Stimulated activated CD4-positive, alpha-beta T cell treated with anti-CD3 and anti-CD28 coated beads, Interleukin-4, amount 100 ng/mL, for 4 hours (primary cell): ENCODE data around the gene OSTM1.

Experiments used
- DNase-seq, 2 experiments: peaks; one replicate each; pipeline ENCODE4 v3.0.0-alpha.2; 2020

OSTM1 gene, protein sequence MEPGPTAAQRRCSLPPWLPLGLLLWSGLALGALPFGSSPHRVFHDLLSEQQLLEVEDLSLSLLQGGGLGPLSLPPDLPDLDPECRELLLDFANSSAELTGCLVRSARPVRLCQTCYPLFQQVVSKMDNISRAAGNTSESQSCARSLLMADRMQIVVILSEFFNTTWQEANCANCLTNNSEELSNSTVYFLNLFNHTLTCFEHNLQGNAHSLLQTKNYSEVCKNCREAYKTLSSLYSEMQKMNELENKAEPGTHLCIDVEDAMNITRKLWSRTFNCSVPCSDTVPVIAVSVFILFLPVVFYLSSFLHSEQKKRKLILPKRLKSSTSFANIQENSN

DNA sequence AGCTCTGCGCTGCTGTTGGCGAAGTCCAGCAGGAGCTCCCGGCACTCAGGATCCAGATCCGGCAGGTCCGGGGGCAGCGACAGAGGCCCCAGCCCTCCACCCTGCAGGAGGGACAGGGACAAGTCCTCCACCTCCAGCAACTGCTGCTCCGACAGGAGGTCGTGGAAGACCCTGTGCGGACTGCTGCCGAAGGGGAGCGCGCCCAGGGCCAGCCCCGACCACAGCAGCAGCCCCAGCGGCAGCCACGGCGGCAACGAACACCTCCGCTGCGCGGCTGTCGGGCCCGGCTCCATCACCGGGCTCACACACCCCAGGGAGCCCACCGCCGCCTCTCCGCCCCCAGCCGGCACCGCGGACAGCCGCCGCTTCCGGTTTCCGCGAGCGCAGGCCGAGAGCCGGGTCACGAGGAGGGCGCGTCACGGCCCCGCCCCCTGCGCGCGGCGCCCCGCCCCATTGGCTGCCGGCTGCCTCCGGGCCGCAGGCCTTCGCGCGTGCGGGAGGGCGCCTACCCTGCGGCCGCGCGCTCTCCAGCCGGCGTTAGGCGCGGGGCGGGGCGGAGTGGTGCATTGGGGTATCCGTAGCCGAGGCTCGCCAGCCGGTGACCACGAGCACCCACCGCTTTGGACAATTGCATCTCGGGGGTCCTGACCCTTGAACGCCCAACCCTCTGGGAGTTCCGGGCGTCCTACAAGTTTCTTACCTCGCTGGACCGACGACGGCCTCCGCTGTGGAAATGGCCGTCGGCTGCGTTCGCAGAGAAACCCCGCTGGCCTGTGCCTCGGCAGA is at the start of gene OSTM1:
OSTM1 (minus strand) TSS at position 383 of the 786 bp plus-strand sequence; CDS start at position 293, 90 bp downstream.
- DNase-seq: peak; percentile 89 to 96

DNA sequence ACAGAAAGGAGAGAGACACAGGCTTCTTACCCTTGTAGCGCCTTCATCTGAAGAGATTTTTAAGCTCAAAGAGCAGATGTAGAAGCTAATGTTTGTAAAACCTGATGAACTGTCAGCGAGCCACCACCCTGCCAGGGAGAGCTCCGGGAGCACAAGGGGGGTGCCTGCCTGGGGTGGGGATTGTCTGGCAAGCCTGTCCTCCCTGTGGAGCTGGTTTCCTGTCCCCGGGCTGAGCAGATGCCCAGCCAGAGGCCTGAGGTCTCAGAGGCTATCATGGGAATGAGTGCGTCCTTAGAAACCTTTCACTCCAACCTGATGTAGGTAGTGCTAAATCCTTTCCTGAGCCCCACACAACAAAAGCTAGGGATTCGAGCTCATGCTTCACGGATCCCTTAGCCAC is 49.4 kb upstream of the OSTM1 start:
- DNase-seq: no peak

GRCh38 chr6:108123481-108123929 is 49.0 kb upstream of the OSTM1 start:
- no peak for DNase-seq

DNA sequence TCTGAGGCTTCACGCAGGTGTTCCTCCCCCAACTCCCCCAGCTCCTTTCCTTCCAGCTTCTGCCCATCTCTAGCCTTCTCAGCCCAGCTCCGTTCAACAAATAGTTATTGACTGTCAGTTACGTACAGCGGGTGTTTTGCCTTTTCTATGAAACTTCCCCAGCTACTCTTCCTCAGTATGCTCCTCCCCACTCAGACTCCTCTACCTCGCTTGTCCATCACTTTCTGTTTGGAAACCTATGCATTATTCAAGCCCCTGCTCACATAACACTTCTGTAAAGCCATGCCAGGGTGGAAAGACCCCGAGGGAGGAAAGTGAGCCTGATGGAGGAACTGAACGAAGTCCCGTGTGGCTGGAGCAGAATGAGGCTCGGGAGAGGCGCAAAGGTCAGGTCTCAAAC is 47.1 kb upstream of the OSTM1 start:
- no peak for DNase-seq

DNA sequence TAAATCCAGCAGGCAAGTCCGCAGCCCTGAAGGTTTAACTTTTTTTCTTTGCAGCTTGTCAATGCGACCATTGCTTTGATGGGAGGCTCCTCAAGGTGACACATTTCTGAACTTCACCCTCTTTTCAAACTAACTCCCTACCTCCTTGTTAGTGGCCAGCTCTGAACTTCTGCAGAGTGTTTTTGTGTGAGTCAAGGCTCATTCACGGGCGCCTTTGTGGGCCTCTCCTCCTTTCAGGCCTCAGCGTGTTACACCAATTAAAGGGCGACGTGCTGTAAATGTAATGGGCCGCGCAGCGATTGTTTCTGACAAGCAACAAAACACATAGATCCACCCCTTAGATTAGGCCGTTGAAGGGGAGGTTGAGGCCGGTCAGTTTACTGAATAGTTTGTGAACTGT is 45.8 kb upstream of the OSTM1 start:
- no peak for DNase-seq

DNA sequence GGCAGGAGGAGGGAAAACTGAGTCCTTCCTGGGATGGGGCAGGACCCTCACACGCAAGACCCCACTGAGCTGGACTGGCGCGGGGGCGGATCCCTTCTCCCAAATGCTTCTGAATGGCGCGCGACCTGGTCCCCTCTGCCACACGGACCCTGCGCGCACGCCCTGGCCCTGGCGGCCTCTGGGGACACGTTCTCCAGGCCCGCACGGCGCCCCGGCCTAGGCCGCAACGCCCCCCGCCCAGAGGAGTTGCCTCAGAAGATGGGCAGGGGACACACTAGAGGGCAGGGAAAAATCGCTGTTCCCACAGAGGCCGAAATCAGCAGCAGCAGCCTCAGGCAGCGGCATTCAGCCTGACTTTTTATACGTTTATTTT is 45.2 kb upstream of the OSTM1 start:
- no peak for DNase-seq

GRCh38 chr6:108118810-108119768 is 44.5 kb upstream of the OSTM1 start:
- no peak for DNase-seq

DNA sequence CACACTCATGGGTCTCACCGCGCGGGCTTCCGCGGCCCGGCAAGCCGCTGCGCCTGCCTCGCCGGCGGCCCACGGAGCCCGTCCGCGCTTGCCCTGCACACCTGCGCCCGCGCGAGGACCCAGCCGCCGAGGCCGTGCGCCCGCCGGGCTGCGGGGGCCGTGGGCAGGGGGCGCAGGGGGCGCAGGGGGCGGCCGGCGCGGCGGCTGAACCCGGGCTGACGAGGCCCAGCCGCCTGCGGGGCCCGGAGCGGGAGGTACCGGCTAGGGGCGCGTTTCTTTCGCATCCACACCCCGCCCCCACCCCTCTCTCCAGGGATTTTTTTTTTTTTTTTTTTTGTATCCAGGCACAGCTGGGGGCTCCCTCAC is 43.8 kb upstream of the OSTM1 start:
- no peak for DNase-seq

DNA sequence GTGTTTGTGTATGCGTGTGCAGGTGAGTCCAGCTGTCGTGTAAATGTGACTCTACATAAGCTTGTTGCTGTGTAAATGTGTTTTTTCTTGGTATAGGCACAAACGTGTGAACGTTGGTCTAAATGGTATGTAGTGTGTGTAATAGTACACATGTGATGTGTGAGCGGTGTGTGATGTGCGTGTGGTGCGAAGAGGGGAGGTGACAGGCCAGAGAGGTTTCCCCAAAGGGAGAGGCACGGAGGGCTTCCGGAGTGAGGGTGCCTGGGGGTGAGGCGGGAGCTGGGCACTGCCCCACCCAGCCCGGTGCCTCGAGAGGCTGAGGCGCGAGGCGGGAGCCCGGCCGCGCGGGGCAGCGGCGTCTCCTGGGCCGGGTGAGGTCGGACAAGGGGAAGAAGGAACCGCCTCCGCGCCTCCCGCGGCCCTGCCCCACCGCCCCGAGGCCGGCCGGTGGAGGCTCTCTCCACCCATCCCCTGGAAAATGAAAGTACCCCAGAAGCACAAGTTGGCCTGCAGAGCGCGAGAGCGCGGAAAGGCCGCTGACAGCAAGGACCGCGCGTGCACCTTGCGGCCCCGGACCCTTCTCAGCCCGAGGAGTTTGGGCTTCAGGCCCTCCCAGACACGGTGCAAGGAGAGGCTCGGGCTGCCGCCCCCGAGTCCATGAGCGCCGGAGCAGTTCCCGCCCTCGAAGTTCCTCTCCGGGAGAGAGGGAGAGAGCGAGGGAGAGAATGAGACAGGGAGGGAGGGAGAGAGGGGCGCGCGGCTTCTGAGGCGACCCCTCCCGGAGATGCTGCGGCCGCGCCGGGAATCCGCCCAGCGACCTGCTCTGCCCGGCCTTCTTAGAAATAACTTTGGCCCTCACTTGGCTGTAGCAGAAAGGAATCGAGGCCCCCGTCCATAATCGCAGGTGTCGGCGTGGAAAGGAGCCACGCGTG is 43.2 kb upstream of the OSTM1 start:
- no peak for DNase-seq

DNA sequence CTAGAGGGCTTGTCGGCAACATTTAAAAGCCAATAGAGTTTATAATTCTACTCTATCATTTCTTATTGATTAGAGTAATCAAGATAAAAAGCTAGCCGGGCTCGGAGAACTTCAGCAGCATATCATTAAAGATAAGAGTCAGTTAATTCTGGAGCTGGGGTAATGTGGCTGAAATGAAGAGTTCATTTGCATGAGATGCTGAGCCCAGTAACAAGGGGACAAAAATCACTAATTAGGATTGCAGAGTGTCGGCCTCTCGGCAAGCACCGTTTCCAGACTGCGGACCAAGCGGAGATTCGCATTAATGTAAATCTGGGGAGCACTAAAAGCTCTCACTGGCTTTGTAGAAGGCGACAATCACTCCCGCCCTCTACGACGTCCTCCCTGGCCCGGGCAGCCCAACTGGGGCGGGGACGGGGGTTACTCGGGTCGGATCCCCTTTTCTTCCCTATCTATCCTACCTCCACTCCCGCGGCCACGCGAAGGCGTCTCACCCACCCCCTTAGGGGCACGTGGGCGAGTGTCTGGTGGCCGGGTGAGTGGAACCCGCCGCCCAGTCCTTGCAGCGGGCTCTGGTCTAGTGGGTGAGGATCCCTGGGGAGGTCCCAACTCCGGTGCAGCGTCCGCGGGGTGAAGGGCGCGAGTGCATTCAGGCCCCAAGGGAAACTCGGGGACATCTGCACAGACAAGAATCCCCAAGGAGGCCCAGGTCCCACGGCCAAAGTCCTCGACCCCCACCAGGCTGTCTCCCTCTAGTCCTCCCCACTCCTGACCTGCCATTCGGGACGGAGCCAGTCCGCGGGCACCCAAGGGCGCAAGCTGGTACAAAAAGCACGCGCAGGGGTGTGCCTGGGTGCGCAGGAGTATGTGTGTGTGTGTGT is 42.2 kb upstream of the OSTM1 start:
- DNase-seq: no peak

DNA sequence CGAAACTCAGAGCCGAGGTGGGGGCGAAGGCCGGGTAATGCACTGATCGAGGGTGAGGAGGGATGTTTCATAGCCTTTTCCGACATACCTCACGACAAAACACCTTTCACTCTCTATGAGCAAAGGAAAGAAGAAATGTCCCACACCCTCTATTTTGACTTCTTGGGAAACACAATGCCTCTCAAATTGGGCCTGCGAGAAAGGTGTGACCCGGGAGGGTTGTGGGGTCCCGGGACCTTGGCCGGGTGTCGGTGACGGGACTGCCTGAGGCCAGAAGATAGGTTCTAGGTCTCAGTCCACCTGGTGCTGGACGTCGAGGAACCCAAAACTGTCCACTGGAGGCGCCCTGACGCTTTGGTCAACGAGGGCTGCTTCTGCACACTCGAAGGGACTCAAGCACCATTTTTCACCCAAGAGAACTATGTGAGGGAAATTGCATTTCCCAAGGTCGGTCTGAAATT is 41.1 kb upstream of the OSTM1 start:
- DNase-seq: no peak

GRCh38 chr6:108114841-108115597 is 40.5 kb upstream of the OSTM1 start:
- DNase-seq: peak in 1 of 2 experiments; percentile 5

- no peak for DNase-seq
These were observed 39.3 kb upstream of the OSTM1 start for GRCh38 chr6:108113557-108114519.

- no peak for DNase-seq
These were observed 33.8 kb upstream of the OSTM1 start for GRCh38 chr6:108108374-108108773.

- no peak for DNase-seq
These were observed 32.6 kb upstream of the OSTM1 start for GRCh38 chr6:108107102-108107501.

GRCh38 chr6:108106694-108107093 is 32.2 kb upstream of the OSTM1 start:
- no peak for DNase-seq

DNA sequence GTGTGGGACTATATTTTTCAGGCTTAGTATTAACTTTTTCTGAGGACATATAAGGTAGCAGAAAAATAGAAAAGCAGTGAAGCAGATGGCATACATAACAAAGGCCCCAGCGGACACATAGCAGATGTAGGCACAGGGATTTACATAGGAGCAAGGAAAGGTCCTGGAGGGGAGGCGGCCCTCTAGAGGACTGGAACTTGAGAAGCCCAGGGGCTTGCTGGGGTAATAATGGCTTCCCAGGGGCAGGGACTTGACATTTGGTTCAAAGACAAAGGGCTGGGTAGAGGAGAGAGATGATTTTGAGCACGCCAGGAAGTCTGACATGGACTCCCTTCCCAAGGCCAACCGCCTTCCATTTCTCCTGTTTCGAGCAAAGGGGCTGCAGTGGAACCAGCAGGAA is 31.7 kb upstream of the OSTM1 start:
- DNase-seq: no peak

GRCh38 chr6:108105571-108105970 is 31.0 kb upstream of the OSTM1 start:
- DNase-seq: no peak

DNA sequence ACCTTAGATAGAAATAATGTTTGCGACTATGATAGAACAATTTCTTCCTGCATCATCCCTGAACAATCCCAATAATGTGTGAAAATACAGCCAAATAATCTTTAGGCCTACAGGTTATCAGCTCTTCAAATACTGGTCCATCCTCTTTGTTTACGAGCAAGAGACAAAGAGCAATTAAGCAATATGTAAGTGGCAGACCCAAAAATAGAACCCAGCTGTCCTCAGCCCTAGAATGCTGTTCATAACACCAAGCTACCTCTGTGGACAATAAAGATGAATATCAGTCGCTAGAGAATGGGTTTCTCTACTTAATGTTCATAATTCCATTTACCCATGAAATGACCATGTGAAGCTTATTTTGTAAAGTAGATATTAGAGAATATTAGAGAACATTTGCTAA is 28.4 kb upstream of the OSTM1 start:
- DNase-seq: no peak
